Brain microvascular endothelial cell (primary cell): ENCODE results near the gene CASP9.
"Not testable (repeated sequence)": the region's sequence is repeated elsewhere in the genome, so short reads cannot be mapped to it uniquely, and the experiment has no call there.

Experiments used
- DNase-seq: peaks from one replicate; pipeline ENCODE4 v3.0.0-alpha.2; 2020
- H3K27ac ChIP-seq: fragments of 250-450 bp; sonication (Bioruptor Pico); 2 replicates; pipeline ENCODE4 v1.5.1; 2020; ENCODE audit warnings: mild to moderate bottlenecking, moderate library complexity
- H3K27me3 ChIP-seq: fragments of 250-450 bp; sonication (Bioruptor Pico); replicated peaks from 2 replicates; pipeline ENCODE4 v1.5.1; 2020; ENCODE audit warnings: mild to moderate bottlenecking
- H3K36me3 ChIP-seq: fragments of 250-450 bp; sonication (Bioruptor Pico); replicated peaks from 2 replicates; pipeline ENCODE4 v1.5.1; 2020; ENCODE audit warnings: mild to moderate bottlenecking
- H3K4me3 ChIP-seq: 2 replicates; pipeline ENCODE4 v1.5.1; 2011; ENCODE audit warnings: low read depth, mild to moderate bottlenecking, control low read depth, low read length, moderate library complexity
- in situ Hi-C: cut with HindIII; loops from 2 replicates; pipeline ENCODE4 v1.10.0; 2017; ENCODE audit warnings: low sequenced_read_pairs, low pct_ligation_motif_present
- TF ChIP-seq, protein P1 (sequence below): IDR thresholded peaks from 2 replicates; pipeline ENCODE4 v1.5.1; 2011; ENCODE audit warnings: low read depth, mild to moderate bottlenecking, moderate library complexity, low read length, control low read depth, inconsistent platforms; ENCODE audit errors: missing control alignments

Gene CASP9

GRCh38 chr1:15519625-15520024 is 4.4 kb downstream of the CASP9 start:
- no peak overlapping the region for H3K4me3 ChIP-seq
- H3K27me3 ChIP-seq, result no peaks in the 10 kb centered on the region
- in situ Hi-C loops, result no loop called here
- H3K27ac ChIP-seq, result no peak overlapping the region
- TF ChIP-seq, protein P1, sequence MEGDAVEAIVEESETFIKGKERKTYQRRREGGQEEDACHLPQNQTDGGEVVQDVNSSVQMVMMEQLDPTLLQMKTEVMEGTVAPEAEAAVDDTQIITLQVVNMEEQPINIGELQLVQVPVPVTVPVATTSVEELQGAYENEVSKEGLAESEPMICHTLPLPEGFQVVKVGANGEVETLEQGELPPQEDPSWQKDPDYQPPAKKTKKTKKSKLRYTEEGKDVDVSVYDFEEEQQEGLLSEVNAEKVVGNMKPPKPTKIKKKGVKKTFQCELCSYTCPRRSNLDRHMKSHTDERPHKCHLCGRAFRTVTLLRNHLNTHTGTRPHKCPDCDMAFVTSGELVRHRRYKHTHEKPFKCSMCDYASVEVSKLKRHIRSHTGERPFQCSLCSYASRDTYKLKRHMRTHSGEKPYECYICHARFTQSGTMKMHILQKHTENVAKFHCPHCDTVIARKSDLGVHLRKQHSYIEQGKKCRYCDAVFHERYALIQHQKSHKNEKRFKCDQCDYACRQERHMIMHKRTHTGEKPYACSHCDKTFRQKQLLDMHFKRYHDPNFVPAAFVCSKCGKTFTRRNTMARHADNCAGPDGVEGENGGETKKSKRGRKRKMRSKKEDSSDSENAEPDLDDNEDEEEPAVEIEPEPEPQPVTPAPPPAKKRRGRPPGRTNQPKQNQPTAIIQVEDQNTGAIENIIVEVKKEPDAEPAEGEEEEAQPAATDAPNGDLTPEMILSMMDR, result no peak
- no peaks in the 10 kb centered on the region for H3K36me3 ChIP-seq
- DNase-seq, result no peak

DNA sequence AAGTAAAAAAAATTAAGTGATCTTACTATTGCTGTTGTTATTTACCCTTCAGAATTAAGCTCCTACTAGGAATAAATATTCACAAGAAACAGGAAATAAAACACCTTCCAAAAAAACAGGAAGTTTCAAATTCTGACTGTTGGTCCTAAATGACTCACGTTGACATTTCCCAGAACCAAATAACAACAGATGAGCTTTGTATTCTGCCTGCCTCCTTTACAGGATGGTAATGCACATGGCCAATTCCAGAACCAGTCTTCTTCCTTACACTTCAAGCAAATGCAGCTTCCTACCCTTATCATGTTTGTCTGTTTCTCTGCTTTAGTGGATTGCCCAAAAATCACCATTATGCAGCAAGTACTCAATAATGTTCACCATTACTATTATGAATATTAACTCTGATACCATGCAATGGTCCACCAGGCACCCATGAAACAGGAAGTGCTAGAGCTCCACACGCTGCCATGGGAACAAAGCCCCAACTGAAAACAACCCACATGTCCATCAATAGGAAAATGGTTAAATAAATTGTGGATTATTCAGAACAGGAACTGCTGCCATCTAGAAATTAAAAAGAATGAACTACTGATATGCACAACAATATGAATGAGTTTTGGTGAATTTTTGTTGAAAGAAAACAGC is 8.9 kb downstream of the CASP9 start:
- Histone ChIP-seq H3K27ac (no peak overlapping the region), H3K36me3 (no peaks in the 10 kb centered on the region), H3K4me3 (no peak overlapping the region), H3K27me3 (no peaks in the 10 kb centered on the region)
- in situ Hi-C loops, result no loop called here
- DNase-seq, result no peak
- TF ChIP-seq, protein P1, result no peak

DNA sequence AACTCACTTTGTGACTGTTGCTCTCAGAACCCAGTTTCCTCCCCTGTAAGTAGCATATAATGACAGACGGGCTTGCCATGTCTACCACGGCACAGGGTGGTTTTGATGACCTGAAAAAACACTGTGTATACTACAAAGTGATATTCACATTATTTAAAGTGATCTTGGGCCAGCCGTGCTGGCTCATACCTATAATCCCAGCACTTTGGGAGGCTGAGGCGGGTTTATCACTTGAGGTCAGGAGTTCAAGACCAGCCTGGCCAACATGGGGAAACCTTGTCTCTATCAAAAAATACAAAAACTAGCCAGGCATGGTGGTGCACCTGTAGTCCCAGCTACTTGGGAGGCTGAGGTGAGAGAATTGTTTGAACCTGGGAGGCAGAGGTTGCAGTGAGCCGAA is 9.5 kb downstream of the CASP9 start:
- H3K36me3 ChIP-seq, H3K27me3 ChIP-seq, H3K27ac ChIP-seq, in situ Hi-C loops, DNase-seq, H3K4me3 ChIP-seq: not testable (repeated sequence)

- DNase-seq, result no peak
- H3K4me3 ChIP-seq, result no peak overlapping the region
- no peaks in the 10 kb centered on the region for H3K36me3 ChIP-seq
- TF ChIP-seq, protein P1, result no peak
- in situ Hi-C loops, result no loop called here
- no peak overlapping the region for H3K27ac ChIP-seq
- H3K27me3 ChIP-seq, result no peaks in the 10 kb centered on the region
These were observed 10.1 kb downstream of the CASP9 start for GRCh38 chr1:15513919-15514318.

DNA sequence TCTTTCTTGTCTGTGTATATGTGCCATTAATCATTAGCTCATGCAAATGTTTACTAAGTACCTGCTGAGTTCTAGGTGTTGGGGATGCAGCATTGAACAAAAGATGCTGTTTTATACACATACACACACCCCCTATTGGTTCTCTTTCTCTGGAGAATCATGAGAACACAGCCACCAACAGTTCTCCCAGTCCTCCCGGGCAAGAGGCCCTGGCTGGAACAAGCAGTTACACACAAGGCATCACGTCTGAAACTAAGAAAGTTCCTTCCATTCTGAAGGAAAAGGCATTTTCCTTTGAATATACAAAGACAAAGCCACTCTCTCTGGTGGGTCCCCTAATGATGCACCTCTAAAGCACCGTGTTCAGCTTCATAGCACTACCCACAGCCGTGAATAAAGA is 10.8 kb downstream of the CASP9 start:
- H3K27ac ChIP-seq, result no peak overlapping the region
- no peaks in the 10 kb centered on the region for H3K27me3 ChIP-seq
- no peak for DNase-seq
- in situ Hi-C loops, result no loop called here
- TF ChIP-seq, protein P1, result no peak
- no peaks in the 10 kb centered on the region for H3K36me3 ChIP-seq
- H3K4me3 ChIP-seq, result no peak overlapping the region

DNA sequence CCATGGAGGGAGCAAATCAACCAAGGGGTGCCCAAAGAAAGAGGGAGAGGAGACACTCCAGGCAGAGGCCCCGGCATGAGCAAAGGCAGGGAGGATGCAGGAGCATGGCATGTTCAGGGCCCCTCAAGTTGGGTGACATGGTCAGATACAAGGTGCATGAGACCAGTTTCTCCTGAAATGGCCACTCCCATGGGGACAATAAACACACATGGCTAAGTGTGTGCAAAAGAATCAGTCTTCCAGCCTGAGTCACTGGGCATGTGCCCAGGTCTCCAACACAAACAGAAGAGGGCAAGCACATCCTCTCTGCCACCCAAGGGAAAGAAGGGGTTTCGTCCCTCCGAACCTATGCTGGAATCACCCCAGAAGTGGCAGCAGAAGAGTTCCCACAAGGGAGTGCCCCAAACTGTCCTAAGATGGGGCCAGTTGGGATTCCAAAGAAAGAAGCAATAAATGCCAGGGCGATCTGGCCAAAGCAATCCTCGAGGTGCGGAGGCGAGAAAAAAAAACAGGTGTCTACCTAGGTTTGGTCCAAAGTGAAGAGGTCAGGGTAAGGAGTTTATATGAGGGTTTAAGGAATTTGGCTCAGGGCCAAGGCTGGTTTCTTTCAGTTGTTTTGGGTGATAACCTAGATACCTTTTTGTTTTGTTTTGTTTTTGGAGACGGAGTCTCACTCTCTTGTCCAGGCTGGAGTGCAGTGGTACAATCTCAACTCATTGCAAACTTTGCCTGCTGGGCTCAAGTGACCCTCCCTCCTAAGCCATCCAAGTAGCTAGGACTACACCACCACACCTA is 13.2 kb downstream of the CASP9 start:
- H3K27ac ChIP-seq, result no peak overlapping the region
- H3K36me3 ChIP-seq, result no peaks in the 10 kb centered on the region
- no peaks in the 10 kb centered on the region for H3K27me3 ChIP-seq
- in situ Hi-C loops, result no loop called here
- TF ChIP-seq, protein P1, result no peak
- no peak overlapping the region for H3K4me3 ChIP-seq
- DNase-seq, result no peak
